H1 (cell line): ENCODE results near the gene TMEM212. TPM values are rescaled to one million over a fixed set of nuclear protein-coding genes. Genes with fewer than 3 reads are reported as not detected.
"Not testable (repeated sequence)": the region's sequence is repeated elsewhere in the genome, so short reads cannot be mapped to it uniquely, and the experiment has no call there.

Experiments
- CTCF ChIA-PET: fragments of 300-600 bp; sonication (Branson Sonifier 250); formaldehyde crosslinking; loops from one replicate; lab custom pipeline; 2021; ENCODE audit not compliant: partially characterized antibody; lab: Charles Lee
- POLR2A ChIA-PET: fragments of 300-600 bp; sonication (Branson Sonifier 250); formaldehyde crosslinking; loops from one replicate; lab custom pipeline; 2021; ENCODE audit warnings: inconsistent platforms; ENCODE audit not compliant: partially characterized antibody; lab: Charles Lee
- DNase-seq, 2 experiments: peaks; one replicate each; pipeline versions ENCODE4 v3.0.0 to v3.0.0-alpha.2; 2010 to 2022; ENCODE audit warnings: low spot score in 2 of 2, low read depth in 1 of 2, mixed read lengths in 1 of 2
- FAIRE-seq: peaks from 2 replicates; lab custom pipeline; 2011; peaks lifted over from hg19 to GRCh38; lab: Jason Lieb, UNC
- H2AFZ ChIP-seq: 2 replicates; pipeline ENCODE4 v1.8.1; 2012; ENCODE audit warnings: low read length, inconsistent platforms
- H2AK5ac ChIP-seq: 2 replicates; pipeline ENCODE4 v1.6.1; 2013; ENCODE audit warnings: low read depth, low read length
- H2BK120ac ChIP-seq: replicated peaks from 2 replicates; pipeline ENCODE3; 2013; ENCODE audit warnings: low read depth, low read length, inconsistent platforms
- H2BK12ac ChIP-seq: 2 replicates; pipeline ENCODE4 v1.6.1; 2013; ENCODE audit warnings: low read depth, low read length
- H2BK15ac ChIP-seq: 2 replicates; pipeline ENCODE4 v1.6.1; 2013; ENCODE audit warnings: low read length
- H2BK20ac ChIP-seq: 2 replicates; pipeline ENCODE4 v1.6.1; 2013; ENCODE audit warnings: low read length
- H2BK5ac ChIP-seq: 2 replicates; pipeline ENCODE4 v1.6.1; 2013; ENCODE audit warnings: low read depth, low read length
- H3K14ac ChIP-seq: 2 replicates; pipeline ENCODE4 v1.6.1; 2013; ENCODE audit warnings: inconsistent platforms; ENCODE audit not compliant: insufficient read length
- H3K18ac ChIP-seq: 2 replicates; pipeline ENCODE4 v1.6.1; 2013; ENCODE audit warnings: low read length; ENCODE audit errors: extremely low read depth
- H3K23ac ChIP-seq: 2 replicates; pipeline ENCODE4 v1.6.1; 2013; ENCODE audit warnings: inconsistent platforms; ENCODE audit not compliant: insufficient read length
- H3K23me2 ChIP-seq: 2 replicates; pipeline ENCODE4 v1.6.1; 2013; ENCODE audit warnings: low read depth, low read length
- H3K27ac ChIP-seq: 2 replicates; pipeline ENCODE4 v1.6.1; 2011; ENCODE audit warnings: low read depth, low read length, inconsistent platforms
- H3K27me3 ChIP-seq, 4 experiments: replicated peaks in 1 of 4; 1 replicate in 1 of 4; 2 replicates in 3 of 4; pipeline versions ENCODE4 v1.6.1 to v1.8.1; 2011 to 2013; ENCODE audit warnings: low read length in 3 of 4, mild to moderate bottlenecking in 3 of 4, inconsistent platforms in 2 of 4, mixed read lengths in 2 of 4, moderate library complexity in 1 of 4; ENCODE audit not compliant: control insufficient read depth in 3 of 4, insufficient read depth in 3 of 4; ENCODE audit errors: extremely low read depth in 1 of 4
- H3K36me3 ChIP-seq, 4 experiments: 2 replicates each; pipeline versions ENCODE4 v1.6.1 to v1.8.1; 2011 to 2013; ENCODE audit warnings: mild to moderate bottlenecking in 4 of 4, low read length in 3 of 4, moderate library complexity in 2 of 4, control low read depth in 1 of 4, inconsistent platforms in 1 of 4; ENCODE audit not compliant: insufficient read depth in 4 of 4, control insufficient read depth in 2 of 4
- H3K4ac ChIP-seq: replicated peaks from 2 replicates; pipeline ENCODE3; 2013; ENCODE audit warnings: low read length, low read depth, mixed read lengths, inconsistent platforms; ENCODE audit not compliant: insufficient read length
- H3K4me1 ChIP-seq, 4 experiments: replicated peaks in 1 of 4; 1 replicate in 1 of 4; 2 replicates in 3 of 4; pipeline versions ENCODE4 v1.6.1 to v1.8.1; 2011 to 2013; ENCODE audit warnings: low read length in 3 of 4, inconsistent platforms in 2 of 4, mixed read lengths in 1 of 4; ENCODE audit not compliant: insufficient read depth in 4 of 4, control insufficient read depth in 3 of 4
- H3K4me2 ChIP-seq, 2 experiments: 2 replicates each; pipeline versions ENCODE4 v1.6.1 to v1.8.1; 2011 to 2013; ENCODE audit warnings: low read depth in 2 of 2, low read length in 2 of 2, control low read depth in 1 of 2, inconsistent platforms in 1 of 2, mild to moderate bottlenecking in 1 of 2; ENCODE audit not compliant: insufficient read depth in 1 of 2
- H3K4me3 ChIP-seq, 4 experiments: fragments of 200-600, 300-600 bp in 1 of 4; sonication (generic), shearing (Covaris generic), sonication (Bioruptor Twin) in 1 of 4; 2 replicates each; pipeline versions ENCODE4 v1.5.1 to v1.8.1; 2011 to 2016; ENCODE audit warnings: low read length in 4 of 4, low read depth in 3 of 4, control low read depth in 2 of 4, inconsistent platforms in 2 of 4, mild to moderate bottlenecking in 2 of 4, mixed read lengths in 1 of 4, moderate library complexity in 1 of 4; ENCODE audit not compliant: insufficient read depth in 2 of 4; ENCODE audit errors: extremely low read depth in 1 of 4
- H3K56ac ChIP-seq: replicated peaks from 2 replicates; pipeline ENCODE3; 2013; ENCODE audit warnings: low read depth, mild to moderate bottlenecking, mixed read lengths, low read length, inconsistent platforms; ENCODE audit not compliant: insufficient read length
- H3K79me1 ChIP-seq: 2 replicates; pipeline ENCODE4 v1.6.1; 2013; ENCODE audit warnings: low read depth, low read length, control low read depth
- H3K79me2 ChIP-seq, 2 experiments: 2 replicates each; pipeline versions ENCODE4 v1.6.1 to v1.8.1; 2012 to 2013; ENCODE audit warnings: low read length in 2 of 2, mild to moderate bottlenecking in 2 of 2, inconsistent platforms in 1 of 2; ENCODE audit not compliant: insufficient read depth in 2 of 2, control insufficient read depth in 1 of 2
- H3K9ac ChIP-seq, 4 experiments: replicated peaks in 1 of 4; 1 replicate in 1 of 4; 2 replicates in 3 of 4; pipeline versions ENCODE4 v1.6.1 to v1.8.1; 2011 to 2013; ENCODE audit warnings: low read depth in 3 of 4, low read length in 3 of 4, control low read depth in 2 of 4, mild to moderate bottlenecking in 2 of 4, moderate library complexity in 2 of 4, inconsistent platforms in 1 of 4; ENCODE audit errors: extremely low read depth in 1 of 4
- H3K9me3 ChIP-seq, 2 experiments: 2 replicates each; pipeline versions ENCODE4 v1.6.1 to v1.8.1; 2012 to 2013; ENCODE audit warnings: mild to moderate bottlenecking in 2 of 2, moderate library complexity in 2 of 2, control low read depth in 1 of 2, inconsistent platforms in 1 of 2, low read depth in 1 of 2, low read length in 1 of 2, mixed read lengths in 1 of 2; ENCODE audit not compliant: insufficient read depth in 2 of 2
- H4K20me1 ChIP-seq, 2 experiments: replicated peaks in 1 of 2; 2 replicates each; pipeline versions ENCODE3 to v1.8.1; 2011 to 2013; ENCODE audit warnings: inconsistent platforms in 2 of 2, low read length in 2 of 2, mild to moderate bottlenecking in 1 of 2; ENCODE audit not compliant: insufficient read depth in 2 of 2, control insufficient read depth in 1 of 2
- H4K5ac ChIP-seq: 2 replicates; pipeline ENCODE4 v1.6.1; 2013; ENCODE audit warnings: low read length, low read depth, mixed read lengths, inconsistent platforms; ENCODE audit not compliant: insufficient read length
- H4K8ac ChIP-seq: 2 replicates; pipeline ENCODE4 v1.8.0; 2013; ENCODE audit warnings: mild to moderate bottlenecking, moderate library complexity, low read length, inconsistent platforms; ENCODE audit not compliant: insufficient read depth; ENCODE audit errors: extremely low read depth
- H4K91ac ChIP-seq: replicated peaks from 2 replicates; pipeline ENCODE3; 2013; ENCODE audit warnings: low read length, mixed read lengths, inconsistent platforms; ENCODE audit not compliant: insufficient read length
- WGBS, 2 experiments: shearing (Covaris generic) in 1 of 2; methylation state at CpG; one replicate each; pipeline versions ENCODE4 v1.1.6 to v1.1.7; 2013 to 2015; ENCODE audit warnings: low lambda C conversion rate in 2 of 2, mixed read lengths in 2 of 2, inconsistent platforms in 1 of 2, low coverage in 1 of 2, missing lambda C conversion rate in 1 of 2; ENCODE audit not compliant: insufficient replicate concordance in 2 of 2, insufficient coverage in 1 of 2, insufficient read length in 1 of 2; ENCODE audit errors: extremely low coverage in 1 of 2, missing lambda C conversion rate in 1 of 2; 5-methylcytosine and 5-hydroxymethylcytosine counted together
- polyA plus RNA-seq, 7 experiments: library from polyadenylated mRNA; depleted of rRNA in 3 of 7; stranded (reverse) in 5 of 7; unstranded in 2 of 7; fragments of >200 nt in 5 of 7; fragments of 200-250 nt in 2 of 7; gene quantifications; 1 replicate in 5 of 7; 2 replicates in 1 of 7; 4 replicates in 1 of 7; pipeline versions ENCODE4 v1.2.1 to v1.2.3, GENCODE V29; 2011 to 2013; ENCODE audit warnings: missing spikeins in 2 of 7, mixed read lengths in 2 of 7
- total RNA-seq: library from RNA; stranded (reverse); fragmentation: NEBNext Ultra II Directional; extraction: Animal tissue kit (Norgen Biotek cat#: 25700); gene quantifications from 2 replicates; pipeline ENCODE4 v1.2.1, GENCODE V29; 2021

TMEM212 gene
- total and polyA plus RNA-seq, 2 of the 8 experiments (the other 6 are each of a cell fraction or from before 2014, with no cell fraction given): not detected

GRCh38 chr3:171858770-171859169 is 15.6 kb downstream of the TMEM212 start:
- H3K14ac ChIP-seq, H4K8ac ChIP-seq, CTCF ChIA-PET, H3K79me1 ChIP-seq, H3K27ac ChIP-seq, H3K4ac ChIP-seq, H3K56ac ChIP-seq, H4K91ac ChIP-seq, H3K9ac ChIP-seq, H2BK5ac ChIP-seq, H3K4me2 ChIP-seq, H3K4me3 ChIP-seq, H2AFZ ChIP-seq, H2AK5ac ChIP-seq, H3K36me3 ChIP-seq, H2BK15ac ChIP-seq, H4K5ac ChIP-seq, FAIRE-seq, H4K20me1 ChIP-seq, DNase-seq, H3K23ac ChIP-seq, H3K4me1 ChIP-seq, H2BK12ac ChIP-seq, H3K23me2 ChIP-seq, H2BK120ac ChIP-seq, H3K27me3 ChIP-seq, H3K79me2 ChIP-seq, H3K18ac ChIP-seq, H2BK20ac ChIP-seq, POLR2A ChIA-PET: not testable (repeated sequence)
- WGBS, 2 experiments: 96% methylated on average over 4 of the region's 4 CpGs; no CpG with 5 or more reads in 1 of the 2 experiments
- H3K9me3 ChIP-seq: peaks cover 14 to 24% of the 10 kb centered on the region in 2 experiments; a peak in 3 of 4 replicates
